ENCODE data around the gene KDM2A. TPM values are rescaled to one million over a fixed set of nuclear protein-coding genes. Genes with fewer than 3 reads are reported as not detected.

KDM2A gene
- total and polyA plus RNA-seq, 2 of the 13 experiments (the other 11 are each of a cell fraction or from before 2014, with no cell fraction given) = 31.3 to 31.4 TPM

DNA sequence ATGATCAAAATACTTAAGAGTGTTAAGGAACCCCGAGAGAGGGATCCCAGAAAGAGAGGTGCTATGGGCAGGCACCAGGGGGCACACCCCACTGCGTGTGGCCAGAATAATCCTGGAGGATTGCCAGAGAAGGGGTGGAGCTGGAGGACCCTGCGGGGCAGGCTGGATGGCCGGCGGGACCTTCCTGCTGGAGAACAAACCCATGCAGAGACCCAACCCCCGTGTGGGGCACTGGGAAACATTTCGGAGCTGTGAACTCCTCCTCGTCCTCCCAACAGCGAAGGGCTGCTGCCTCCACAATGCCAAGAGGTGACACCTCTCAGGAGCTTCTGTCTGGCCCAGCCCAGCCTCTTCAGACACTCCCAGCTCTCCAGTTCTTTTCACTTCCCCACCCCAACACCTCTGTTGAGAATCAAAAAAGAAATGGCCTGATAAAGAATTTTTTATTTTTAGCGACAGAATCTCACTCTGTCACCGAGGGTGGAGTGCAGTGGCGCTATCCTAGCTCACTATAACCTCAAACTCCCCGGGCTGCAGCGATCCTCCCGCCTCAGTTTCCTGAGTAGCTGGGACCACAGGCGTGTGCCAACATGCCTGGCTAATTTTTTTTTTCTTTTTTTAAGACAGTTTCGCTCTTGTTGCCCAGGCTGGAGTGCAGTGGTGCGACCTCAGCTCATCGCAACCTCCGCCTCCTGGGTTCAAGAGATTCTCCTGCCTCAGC lies 36.8 kb upstream of the KDM2A start:
- intact Hi-C loops (cut with micrococcal nuclease; ENCODE audit: unreplicated experiment) = loop anchor here (5.0 kb wide), 2 partner anchors 35 to 235 kb away; partner anchors contain the start of gene KDM2A
- Histone ChIP-seq H3K27me3 (ENCODE audit: control insufficient read depth in 1 of 2, insufficient read depth in 2 of 2, low read length in 2 of 2) (peaks cover 1 to 15% of the 10 kb centered on the region in 2 experiments; a peak in 4 of 5 replicates), H3K9ac (ENCODE audit: insufficient read depth, low read depth, low read length) (peak overlapping the region; percentile 13; the same call in 1 of the 2 replicates), H3K4me1 (ENCODE audit: insufficient read depth, low read length) (peaks cover 31% of the 10 kb centered on the region), H3K4me2 (ENCODE audit: low read depth, low read length) (peak overlapping the region; percentile 91), H3K9me3 (ENCODE audit: low read length) (no peaks in the 10 kb centered on the region), H3K4me3 (replicated peaks in 1 of 3; ENCODE audit: insufficient read depth in 1 of 3, low read depth in 2 of 3, low read length in 3 of 3) (peak overlapping the region in 2 of 3 experiments; percentile 36 to 55; a peak in 5 of 6 replicates), H3K27ac (ENCODE audit: extremely low read length, insufficient read depth, low read length) (no peak overlapping the region), H3K79me2 (ENCODE audit: insufficient read depth, low read length) (no peaks in the 10 kb centered on the region), H3K36me3 (replicated peaks in 1 of 2; ENCODE audit: control insufficient read depth in 1 of 2, insufficient read depth in 2 of 2, low read length in 2 of 2) (no peaks in the 10 kb centered on the region), H4K20me1 (ENCODE audit: insufficient read depth, low read length) (no peaks in the 10 kb centered on the region), H2AFZ (ENCODE audit: low read length) (peak overlapping the region; percentile 32)
- WGBS (ENCODE audit: low lambda C conversion rate) = 63% methylated on average over 15 of the region's 20 CpGs
- DNase-seq (ENCODE audit: low spot score) (no peak), FAIRE-seq (no peak), ATAC-seq (peak; percentile 21)
- CTCF ChIA-PET (ENCODE audit: low intra/inter-chr PET ratio, low total read pairs) = interaction anchor here (1.3 to 2.3 kb wide), 2 partner anchors 86 to 235 kb away, joined by 8 to 17 read pairs; no protein-coding TSS in a partner anchor
- in situ Hi-C loops (cut with HindIII; ENCODE audit: extremely low pct_ligation_motif_present, low pct_unique_long_range_greater_than_20kb) = loop anchor here (5.0 to 10.0 kb wide), 2 partner anchors 93 to 235 kb away; no protein-coding TSS in a partner anchor
- POLR2A ChIA-PET = interaction anchor here (1.0 to 1.4 kb wide), 2 partner anchors 158 to 235 kb away, joined by 4 to 6 read pairs; no protein-coding TSS in a partner anchor
- no TSS peak for BruUV-seq (replicated peaks)
- TF ChIP-seq ZNF326 (CRISPR knock-in tag; IDR thresholded peaks at IDR 0.05; ENCODE audit: borderline replicate concordance) (no peak), ZSCAN25 (CRISPR knock-in tag; IDR thresholded peaks at IDR 0.05) (peak; percentile 90), KDM2A (CRISPR knock-in tag; IDR thresholded peaks at IDR 0.05; ENCODE audit: borderline replicate concordance, low read depth) (peak; percentile 9; the same call in 1 of the 2 replicates), SP5 (CRISPR knock-in tag; IDR thresholded peaks at IDR 0.05; ENCODE audit: borderline replicate concordance, low read depth) (peak; percentile 22; the same call in 1 of the 2 replicates), STAG1 (CRISPR knock-in tag; IDR thresholded peaks at IDR 0.05) (peak; percentile 38), MXD4 (CRISPR knock-in tag; IDR thresholded peaks at IDR 0.05) (no peak), ZNF335 (CRISPR knock-in tag; IDR thresholded peaks at IDR 0.05) (no peak)
- TF ChIP-seq, protein P1, sequence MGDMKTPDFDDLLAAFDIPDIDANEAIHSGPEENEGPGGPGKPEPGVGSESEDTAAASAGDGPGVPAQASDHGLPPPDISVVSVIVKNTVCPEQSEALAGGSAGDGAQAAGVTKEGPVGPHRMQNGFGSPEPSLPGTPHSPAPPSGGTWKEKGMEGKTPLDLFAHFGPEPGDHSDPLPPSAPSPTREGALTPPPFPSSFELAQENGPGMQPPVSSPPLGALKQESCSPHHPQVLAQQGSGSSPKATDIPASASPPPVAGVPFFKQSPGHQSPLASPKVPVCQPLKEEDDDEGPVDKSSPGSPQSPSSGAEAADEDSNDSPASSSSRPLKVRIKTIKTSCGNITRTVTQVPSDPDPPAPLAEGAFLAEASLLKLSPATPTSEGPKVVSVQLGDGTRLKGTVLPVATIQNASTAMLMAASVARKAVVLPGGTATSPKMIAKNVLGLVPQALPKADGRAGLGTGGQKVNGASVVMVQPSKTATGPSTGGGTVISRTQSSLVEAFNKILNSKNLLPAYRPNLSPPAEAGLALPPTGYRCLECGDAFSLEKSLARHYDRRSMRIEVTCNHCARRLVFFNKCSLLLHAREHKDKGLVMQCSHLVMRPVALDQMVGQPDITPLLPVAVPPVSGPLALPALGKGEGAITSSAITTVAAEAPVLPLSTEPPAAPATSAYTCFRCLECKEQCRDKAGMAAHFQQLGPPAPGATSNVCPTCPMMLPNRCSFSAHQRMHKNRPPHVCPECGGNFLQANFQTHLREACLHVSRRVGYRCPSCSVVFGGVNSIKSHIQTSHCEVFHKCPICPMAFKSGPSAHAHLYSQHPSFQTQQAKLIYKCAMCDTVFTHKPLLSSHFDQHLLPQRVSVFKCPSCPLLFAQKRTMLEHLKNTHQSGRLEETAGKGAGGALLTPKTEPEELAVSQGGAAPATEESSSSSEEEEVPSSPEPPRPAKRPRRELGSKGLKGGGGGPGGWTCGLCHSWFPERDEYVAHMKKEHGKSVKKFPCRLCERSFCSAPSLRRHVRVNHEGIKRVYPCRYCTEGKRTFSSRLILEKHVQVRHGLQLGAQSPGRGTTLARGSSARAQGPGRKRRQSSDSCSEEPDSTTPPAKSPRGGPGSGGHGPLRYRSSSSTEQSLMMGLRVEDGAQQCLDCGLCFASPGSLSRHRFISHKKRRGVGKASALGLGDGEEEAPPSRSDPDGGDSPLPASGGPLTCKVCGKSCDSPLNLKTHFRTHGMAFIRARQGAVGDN (CRISPR knock-in tag; IDR thresholded peaks at IDR 0.05) = 0 out of 2 replicates have a peak, but pooled peaks have one; percentile 11
- TF ChIP-seq, protein P2, sequence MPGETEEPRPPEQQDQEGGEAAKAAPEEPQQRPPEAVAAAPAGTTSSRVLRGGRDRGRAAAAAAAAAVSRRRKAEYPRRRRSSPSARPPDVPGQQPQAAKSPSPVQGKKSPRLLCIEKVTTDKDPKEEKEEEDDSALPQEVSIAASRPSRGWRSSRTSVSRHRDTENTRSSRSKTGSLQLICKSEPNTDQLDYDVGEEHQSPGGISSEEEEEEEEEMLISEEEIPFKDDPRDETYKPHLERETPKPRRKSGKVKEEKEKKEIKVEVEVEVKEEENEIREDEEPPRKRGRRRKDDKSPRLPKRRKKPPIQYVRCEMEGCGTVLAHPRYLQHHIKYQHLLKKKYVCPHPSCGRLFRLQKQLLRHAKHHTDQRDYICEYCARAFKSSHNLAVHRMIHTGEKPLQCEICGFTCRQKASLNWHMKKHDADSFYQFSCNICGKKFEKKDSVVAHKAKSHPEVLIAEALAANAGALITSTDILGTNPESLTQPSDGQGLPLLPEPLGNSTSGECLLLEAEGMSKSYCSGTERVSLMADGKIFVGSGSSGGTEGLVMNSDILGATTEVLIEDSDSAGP (CRISPR knock-in tag; IDR thresholded peaks at IDR 0.05; ENCODE audit: borderline replicate concordance) = peak; percentile 35; the same call in 1 of the 2 replicates
- TF ChIP-seq, protein P3, sequence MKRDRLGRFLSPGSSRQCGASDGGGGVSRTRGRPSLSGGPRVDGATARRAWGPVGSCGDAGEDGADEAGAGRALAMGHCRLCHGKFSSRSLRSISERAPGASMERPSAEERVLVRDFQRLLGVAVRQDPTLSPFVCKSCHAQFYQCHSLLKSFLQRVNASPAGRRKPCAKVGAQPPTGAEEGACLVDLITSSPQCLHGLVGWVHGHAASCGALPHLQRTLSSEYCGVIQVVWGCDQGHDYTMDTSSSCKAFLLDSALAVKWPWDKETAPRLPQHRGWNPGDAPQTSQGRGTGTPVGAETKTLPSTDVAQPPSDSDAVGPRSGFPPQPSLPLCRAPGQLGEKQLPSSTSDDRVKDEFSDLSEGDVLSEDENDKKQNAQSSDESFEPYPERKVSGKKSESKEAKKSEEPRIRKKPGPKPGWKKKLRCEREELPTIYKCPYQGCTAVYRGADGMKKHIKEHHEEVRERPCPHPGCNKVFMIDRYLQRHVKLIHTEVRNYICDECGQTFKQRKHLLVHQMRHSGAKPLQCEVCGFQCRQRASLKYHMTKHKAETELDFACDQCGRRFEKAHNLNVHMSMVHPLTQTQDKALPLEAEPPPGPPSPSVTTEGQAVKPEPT (CRISPR knock-in tag; IDR thresholded peaks at IDR 0.05; ENCODE audit: low read depth) = no peak
- TF ChIP-seq, protein P4, sequence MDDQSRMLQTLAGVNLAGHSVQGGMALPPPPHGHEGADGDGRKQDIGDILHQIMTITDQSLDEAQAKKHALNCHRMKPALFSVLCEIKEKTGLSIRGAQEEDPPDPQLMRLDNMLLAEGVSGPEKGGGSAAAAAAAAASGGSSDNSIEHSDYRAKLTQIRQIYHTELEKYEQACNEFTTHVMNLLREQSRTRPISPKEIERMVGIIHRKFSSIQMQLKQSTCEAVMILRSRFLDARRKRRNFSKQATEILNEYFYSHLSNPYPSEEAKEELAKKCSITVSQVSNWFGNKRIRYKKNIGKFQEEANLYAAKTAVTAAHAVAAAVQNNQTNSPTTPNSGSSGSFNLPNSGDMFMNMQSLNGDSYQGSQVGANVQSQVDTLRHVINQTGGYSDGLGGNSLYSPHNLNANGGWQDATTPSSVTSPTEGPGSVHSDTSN (CRISPR knock-in tag; IDR thresholded peaks at IDR 0.05; ENCODE audit: borderline replicate concordance) = no peak
- TF ChIP-seq, protein P5, sequence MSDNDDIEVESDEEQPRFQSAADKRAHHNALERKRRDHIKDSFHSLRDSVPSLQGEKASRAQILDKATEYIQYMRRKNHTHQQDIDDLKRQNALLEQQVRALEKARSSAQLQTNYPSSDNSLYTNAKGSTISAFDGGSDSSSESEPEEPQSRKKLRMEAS (IDR thresholded peaks at IDR 0.05) = peak; percentile 3; the same call in 1 of the 2 replicates
